GM18520 (cell line): ENCODE data around the gene GTF2H2C.
A peak's percentile ranks its signal among the peaks of the same experiment; 100 is the strongest.
"Not testable (repeated sequence)": the region's sequence is repeated elsewhere in the genome, so short reads cannot be mapped to it uniquely, and the experiment has no call there.

ENCODE experiments used
- ATAC-seq: cut with Tn5 transposase; IDR thresholded peaks from one replicate; pipeline ENCODE4 v1.9.1; 2021; ENCODE audit not compliant: unreplicated experiment

The GTF2H2C gene

DNA sequence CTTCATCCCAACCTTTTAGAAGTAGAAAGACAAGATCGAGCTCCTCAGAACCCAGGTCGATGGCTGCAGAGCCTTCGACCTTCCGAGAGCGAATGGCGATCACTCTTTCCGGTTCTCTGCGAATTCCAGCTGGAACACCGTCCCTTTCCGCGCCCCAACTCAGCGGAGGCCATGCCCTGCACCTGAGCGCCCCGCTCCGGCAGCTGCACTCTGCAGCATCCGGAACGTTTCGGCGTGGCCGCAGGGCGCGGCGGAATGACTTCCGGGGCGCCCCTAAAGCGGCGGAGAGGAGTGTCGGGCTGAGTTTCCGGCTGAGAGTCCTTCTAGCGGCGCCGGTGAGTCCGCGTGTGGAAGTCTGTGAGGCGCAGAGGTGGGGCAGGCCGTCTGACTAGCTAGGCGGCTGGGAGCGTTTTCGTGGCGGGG is at the start of gene GTF2H2C:
GTF2H2C (plus strand) TSS at position 284 of the 423 bp plus-strand sequence. CDS start 4,942 bp downstream, outside the sequence.
- ATAC-seq, result peak; percentile 97

DNA sequence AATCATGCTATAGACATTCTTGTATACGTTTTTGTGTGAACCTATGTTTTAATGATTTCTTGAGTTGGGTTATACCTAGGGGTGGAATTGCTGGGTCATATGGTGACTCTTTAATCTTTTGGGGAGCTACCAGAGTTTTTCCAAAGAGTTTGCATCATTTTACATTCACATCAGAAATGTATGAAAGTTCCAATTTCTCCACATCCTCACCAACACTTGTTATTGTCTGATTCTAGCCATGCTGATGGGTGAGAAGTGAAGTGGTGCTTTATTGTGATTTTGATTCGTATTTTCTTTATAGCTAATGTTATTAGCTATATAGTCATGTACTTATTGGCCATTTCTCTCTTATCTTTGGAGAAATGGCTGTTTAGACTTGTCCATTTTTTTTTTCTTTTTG is 49.3 kb upstream of the GTF2H2C start:
- no peak for ATAC-seq

DNA sequence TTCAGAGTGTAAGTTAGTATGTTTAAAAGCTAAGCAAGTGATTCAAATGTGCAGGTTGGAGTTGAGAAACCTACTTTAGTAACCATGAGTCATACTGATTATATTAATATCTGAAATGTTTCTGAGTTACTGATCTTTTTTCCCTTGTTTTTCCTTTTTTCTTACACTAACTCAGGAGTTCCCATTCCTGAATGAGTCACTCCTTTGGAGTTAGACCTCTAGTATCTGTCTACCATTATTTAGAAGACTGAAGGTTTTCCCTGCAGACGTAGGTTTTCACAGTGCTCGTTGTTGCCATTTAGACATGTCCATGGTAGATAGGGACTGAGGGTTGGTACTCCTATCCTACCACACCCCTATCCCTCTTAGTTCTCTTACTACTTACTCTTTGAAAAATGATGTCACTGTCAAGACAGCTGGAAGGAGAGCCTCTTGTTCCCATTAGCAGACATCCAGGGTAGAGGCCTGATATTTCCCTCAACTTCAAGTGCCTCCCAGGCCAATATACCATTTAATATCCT is 47.2 kb upstream of the GTF2H2C start:
- ATAC-seq, result no peak

DNA sequence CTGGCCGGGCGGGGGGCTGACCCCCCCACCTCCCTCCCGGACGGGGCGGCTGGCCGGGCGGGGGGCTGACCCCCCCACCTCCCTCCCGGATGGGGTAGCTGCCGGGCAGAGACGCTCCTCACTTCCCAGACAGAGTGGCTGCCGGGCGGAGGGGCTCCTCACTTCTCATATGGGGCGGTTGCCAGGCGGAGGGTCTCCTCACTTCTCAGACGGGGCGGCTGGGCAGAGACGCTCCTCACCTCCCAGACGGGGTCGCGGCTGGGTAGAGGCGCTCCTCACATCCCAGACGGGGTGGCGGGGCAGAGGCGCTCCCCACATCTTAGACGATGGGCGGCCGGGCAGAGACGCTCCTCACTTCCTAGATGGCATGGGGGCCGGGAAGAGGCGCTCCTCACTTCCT is 44.4 kb upstream of the GTF2H2C start:
- not testable (repeated sequence) for ATAC-seq

DNA sequence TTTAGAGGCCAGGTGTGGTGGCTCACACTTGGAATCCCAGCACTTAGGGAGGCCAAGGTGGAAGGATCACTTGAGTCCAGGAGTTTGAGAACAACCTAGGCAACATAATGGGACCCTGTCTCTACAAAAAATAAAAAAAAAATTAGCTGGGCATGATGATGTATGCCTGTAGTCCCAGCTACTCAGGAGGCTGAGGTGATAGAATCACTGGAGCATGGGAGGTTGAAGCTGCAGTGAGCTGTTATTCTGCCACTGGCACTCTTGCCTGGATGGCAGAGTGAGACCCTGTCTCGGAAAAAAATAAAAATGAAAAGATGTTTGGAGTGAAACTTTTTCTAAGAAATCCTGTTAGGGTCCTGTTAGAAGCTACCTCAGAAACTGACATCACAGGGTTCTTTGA is 43.2 kb upstream of the GTF2H2C start:
- no peak for ATAC-seq

DNA sequence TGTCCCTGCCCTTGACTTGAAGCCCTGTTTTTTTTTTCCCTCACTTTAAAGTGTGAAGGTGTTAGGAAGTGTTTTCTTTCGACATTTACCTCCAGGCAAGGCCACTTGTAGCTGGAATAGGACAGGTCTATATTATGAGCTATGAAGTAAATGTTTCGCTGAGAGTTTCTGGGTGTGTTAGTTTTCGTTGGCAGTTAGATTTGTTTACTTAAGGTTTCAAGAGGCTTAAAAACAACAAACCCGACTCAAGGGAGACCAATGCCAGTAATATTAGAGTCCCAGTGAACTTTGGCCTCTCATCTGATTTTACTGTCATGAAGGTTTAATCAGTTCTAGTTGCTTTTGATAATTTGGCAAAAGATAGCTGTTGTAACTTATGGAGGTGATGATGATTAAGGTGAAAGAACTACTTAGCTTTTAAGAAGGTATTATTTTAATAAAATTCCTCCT is 42.2 kb upstream of the GTF2H2C start:
- ATAC-seq, result no peak

DNA sequence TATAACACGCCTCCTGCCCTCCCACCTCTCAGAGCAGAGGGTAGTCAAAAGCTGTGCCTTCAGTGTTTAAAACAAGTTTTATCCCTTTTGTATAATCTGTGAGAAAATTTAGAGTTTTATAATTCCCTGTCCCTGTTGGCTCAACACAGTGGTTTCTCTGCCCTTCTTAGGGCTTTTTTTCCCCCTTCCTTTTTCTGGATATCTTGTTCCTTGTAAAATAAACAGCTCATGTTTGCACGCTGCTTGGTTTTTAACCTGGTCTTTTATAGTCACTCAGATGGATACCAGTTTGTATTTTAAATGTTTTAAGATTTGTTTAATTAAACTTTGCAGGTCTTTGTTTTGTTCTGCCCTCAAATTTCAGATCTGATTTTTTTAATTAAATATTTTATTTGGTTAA is 40.7 kb upstream of the GTF2H2C start:
- ATAC-seq, result no peak

DNA sequence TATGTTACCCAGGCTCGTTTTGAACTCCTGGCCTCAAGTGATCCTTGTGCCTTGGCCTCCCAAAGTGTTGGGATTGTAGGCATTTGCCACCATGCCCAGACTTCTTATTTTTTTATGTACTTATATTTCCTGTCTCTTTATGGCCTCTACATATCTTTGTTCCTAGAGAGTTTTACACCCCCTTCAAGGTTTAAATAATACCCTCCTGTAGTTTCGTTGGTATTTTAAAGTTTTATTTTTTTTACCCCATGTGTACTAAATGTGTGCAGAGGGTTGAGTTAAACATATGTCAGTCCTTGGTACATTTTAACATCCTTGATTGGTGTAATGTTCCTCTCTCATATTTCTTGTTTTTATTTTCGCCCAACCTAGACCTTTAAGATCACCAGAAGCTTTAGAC is 38.0 kb upstream of the GTF2H2C start:
- ATAC-seq, result no peak

DNA sequence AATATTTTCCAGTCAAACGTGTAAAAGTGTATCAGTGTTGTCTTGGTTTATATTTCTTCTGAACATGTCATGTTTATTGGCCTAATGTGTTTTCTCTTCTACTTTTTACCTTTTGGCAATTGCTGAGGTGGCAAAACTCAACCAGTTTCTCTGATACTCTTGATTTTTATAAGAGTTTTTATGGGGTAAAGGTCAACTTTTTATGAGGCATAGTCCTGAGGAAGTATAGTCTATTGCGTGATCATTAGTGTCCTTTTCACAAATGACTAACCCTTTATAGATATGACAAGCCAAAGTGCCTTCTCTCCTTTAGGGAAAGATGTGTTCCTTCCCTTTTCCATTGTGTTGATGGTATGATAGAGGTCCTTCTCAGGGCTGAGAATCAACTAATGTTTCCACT is 34.5 kb upstream of the GTF2H2C start:
- ATAC-seq, result no peak

DNA sequence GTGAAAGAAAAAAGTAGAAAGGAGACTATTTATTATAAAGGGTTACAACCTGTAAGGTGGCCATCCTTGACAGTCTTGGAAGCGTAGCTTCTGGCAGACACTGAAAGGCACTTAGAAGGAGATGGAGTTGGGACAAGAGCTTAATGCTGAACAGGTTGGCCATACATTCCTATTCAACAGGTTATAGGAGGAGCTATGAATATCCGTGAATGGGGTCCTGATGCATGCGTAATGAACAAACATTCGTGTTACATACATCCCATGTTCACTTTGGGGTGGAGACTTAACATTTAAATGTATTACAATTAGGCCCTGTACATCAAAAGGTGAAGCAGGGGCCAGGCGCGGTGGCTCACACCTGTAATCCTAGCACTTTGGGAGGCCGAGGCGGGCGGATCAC is 33.3 kb upstream of the GTF2H2C start:
- ATAC-seq, result no peak

DNA sequence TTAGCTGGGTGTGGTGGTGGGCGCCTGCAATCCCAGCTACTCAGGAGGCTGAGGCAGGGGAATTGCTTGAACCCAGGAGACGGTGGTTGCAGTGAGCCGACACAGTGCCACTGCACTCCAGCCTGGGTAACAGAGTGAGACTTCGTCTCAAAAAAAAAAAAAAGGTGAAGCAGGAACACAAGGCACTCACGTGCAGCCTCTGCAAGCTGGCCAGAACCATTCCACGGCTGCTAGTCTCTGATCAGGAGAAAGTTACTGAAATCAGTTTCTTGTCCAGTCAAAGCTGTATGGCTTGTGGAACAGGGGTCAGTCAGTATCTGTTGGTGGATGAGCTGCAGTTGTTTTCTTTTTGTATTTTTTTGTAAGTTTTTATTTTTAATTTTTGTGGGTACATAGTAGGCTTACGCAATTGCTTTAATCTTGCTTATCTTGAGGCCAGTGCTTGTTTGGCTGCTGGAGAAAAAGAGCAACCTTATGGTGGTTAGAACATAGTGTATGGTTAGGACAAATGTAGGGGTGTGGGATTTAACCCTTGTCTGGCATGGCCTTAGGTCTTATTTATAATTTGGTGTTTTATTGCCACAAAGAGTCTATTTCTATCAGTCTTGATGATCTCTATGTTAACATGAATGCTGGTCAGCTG is 32.7 kb upstream of the GTF2H2C start:
- ATAC-seq, result no peak

DNA sequence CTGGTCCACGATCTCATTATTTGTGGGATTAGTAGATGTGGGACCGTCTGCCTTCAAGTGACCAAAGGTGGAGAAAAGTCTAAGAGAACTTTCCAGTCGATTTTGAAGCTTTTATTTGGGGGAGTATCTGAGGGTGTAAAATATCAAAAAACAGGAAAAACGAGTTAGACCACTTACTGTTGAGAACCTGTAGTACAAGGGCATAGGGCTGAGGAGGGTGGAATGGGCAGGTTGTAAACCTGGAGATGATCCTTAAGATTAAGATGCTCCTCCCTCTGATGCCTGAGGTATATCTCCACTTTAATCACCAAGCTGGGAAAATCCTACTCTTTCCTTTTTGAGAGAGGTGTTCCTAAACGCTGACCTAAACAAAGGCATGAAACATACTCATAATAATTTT is 32.0 kb upstream of the GTF2H2C start:
- ATAC-seq, result no peak

DNA sequence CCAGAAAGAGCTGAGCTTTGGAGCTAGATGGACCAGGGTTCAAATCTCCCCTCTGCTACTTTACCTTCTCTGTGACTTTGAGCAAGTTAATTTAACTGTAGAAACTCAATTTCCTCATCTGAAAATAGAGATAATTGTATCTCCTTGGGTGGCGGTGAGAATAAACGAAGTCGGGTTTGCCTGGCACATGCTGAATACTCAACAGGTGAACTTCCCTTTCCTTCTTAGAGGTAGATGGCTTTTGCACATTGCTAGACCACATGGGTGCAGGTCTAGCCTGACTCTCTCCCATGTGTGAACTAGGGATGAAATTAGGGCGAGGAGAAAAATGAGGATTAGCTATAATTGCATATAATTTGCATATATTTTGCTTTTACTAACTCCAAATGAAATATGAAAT is 31.4 kb upstream of the GTF2H2C start:
- no peak for ATAC-seq

DNA sequence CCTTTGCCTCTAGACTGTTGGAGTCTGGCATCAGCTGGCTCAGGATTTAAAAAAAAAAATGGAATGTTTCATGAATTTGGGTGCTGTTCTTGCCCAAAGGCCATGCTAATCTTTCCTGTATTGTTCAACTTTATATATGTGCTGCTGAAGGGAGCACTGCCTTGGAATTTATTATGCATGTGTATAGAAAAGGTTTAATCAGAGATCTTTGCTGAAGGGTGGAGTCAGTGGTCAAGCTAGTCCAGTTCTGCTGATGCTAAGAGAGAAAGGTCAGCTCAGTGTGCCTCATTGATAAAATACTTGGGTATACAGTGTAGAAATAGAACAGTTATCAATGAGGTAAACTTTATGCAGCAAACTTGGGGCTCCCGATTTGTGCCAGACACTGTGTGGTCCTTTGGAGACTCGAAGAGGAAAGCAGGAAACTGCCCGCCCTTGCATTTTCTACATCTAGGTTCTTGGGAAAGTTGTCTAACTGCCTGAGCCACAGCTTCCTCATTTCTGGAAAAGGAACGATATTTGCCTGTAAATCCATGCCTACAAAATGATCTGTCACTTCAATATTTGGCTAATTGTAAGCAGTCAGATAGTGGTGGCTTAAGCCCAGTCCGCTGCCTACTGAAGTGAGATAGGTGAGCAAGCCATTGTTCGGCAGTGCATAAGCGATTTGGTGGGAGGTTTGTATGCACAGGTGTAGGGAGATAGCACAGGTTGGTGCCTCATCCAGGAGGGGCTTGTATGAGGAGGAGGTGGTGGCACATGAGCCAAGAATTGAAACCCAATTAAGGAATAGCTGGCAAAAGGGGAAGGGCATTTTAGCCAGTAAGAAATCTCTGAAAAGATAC is 29.2 kb upstream of the GTF2H2C start:
- no peak for ATAC-seq

DNA sequence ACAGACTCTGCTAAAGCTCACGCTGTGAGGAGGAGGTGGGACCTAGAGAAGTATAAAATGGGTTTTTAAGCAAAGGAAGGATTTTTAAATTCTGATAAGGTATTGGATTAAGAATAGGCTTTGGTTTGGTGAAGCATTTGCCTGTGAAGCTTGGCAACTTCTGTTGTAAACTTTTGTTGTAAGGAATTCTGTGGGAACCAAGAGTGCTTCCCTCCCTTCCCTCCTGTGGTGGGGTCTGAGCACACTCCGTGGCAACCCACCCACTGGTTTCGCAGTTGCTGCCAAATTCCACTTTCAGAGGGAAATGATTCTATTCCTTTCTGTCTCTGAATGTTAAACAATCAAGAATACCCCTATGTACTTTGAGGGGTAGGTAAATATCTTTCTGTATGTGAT is 28.6 kb upstream of the GTF2H2C start:
- no peak for ATAC-seq

DNA sequence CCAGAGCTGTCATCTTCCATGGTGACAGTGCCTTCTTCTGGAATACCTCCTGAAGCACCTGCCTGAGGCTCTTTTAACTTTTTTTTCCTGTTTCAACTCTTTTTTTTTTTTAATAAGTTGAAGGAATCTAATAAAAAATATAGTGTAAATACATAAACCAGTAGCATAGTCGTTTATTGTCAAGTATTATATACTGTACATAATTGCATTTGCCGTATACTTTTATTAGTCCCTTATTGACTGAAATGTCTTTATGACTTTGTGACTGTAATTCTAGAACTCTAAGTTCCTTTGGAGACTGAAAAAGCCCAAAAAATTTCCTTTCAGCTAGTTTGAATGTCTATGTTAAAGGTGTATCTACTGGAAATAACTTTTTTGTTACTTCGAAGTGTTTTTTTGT is 22.1 kb upstream of the GTF2H2C start:
- not testable (repeated sequence) for ATAC-seq

DNA sequence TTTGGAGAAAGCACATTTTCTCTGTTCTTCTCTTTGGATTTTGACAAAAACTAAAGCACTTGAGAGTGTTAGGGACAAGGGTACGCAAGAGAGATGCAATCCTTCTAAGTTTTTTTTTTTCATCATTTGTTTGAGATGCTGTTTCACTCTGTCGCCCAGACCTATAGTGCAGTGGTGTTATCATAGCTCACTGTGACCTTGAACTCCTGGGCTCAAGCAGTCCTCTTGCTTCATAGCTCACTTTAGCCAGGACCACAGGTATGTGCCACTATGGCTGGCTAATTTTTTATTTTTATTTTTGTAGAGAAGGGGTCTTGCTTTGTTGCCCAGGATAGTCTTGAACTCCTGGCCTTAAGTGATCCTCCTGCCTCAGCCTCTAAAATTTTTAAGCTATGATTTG is 21.3 kb upstream of the GTF2H2C start:
- not testable (repeated sequence) for ATAC-seq

DNA sequence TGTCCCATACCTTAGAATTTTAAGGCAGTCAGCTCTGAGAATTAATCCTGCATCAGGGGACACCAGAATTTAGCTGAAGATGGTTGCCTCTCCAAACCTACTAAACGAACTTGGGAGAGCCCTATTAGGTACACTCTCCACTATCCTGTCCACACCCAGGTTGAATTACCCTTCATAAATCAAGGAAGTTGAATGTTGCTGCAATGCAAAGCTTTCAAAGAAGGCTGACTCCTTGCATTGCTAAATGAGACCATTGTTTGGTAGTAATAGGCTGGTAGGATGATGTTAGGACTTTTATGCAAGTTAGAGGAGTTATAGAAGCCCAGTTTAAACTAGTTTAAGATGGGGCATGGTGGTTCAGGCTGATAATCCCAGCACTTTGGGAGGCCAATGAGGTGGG is 18.6 kb upstream of the GTF2H2C start:
- not testable (repeated sequence) for ATAC-seq

DNA sequence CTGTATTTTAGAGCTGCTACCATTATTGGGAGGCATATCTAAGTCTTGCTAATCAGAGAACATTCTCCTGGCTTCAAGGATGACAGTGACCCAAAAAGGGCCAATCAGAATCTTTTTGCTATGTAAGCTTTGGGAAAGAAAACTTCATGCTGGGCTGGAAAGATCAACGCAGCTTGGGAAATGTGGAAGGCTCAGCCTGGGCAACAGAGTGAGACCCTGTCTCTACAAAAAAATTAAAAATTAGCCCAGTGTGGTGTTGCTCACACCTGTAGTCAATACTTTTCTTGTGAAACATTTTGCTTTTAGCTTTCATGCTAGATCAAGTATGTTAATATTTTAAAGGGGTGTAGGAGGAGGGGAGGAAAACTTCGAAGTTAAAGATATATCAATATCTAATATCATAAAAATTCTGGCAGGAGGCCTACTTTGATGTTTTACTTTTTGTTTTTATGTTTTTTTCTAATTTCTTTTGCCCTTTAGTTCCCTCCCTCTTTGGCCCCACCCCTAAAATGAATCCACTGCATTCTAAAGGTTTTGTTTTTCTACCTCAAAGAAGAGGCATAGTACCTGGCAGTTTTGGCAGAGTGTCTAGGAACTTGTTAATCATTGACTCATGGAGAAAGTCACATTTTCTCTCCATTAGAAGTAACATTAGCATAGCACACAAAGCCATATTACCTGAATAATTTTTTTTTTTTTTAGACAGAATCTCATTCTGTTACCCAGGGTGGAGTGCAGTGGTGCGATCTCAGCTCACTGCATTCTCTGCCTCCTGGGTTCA is 17.0 kb upstream of the GTF2H2C start:
- not testable (repeated sequence) for ATAC-seq

DNA sequence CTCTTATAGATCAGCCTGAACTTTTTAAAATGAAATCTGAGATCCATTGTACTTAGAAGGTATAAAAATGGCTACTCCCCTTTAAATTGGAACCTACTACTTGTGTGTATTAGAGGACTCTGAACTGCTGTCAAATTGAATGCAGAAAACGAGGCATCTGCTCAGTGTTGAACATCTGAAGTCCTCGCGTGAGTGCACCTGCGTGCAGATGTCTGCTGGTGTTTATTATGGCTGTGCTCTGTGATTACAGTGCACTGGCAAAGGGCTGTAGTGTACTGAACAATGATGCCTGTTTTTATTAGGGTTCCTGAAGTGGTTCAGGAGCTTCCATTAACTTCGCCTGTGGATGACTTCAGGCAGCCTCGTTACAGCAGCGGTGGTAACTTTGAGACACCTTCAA is 15.4 kb upstream of the GTF2H2C start:
- not testable (repeated sequence) for ATAC-seq
